HG03139 (cell line): ENCODE measurements around the gene ATG16L2.
"Not testable (repeated sequence)": the region's sequence is repeated elsewhere in the genome, so short reads cannot be mapped to it uniquely, and the experiment has no call there.

Experiments
- ATAC-seq: cut with Tn5 transposase; IDR thresholded peaks from one replicate; pipeline ENCODE4 v1.9.1; 2021; ENCODE audit not compliant: unreplicated experiment

The ATG16L2 gene

GRCh38 chr11:72793425-72794367 is 20.5 kb upstream of the ATG16L2 start, which contains the start of gene STARD10:
Gene STARD10, minus strand, starts transcription at chr11:72794047. Its CDS starts 12,866 bp downstream, at chr11:72781181.
- peak; percentile 77 for ATAC-seq

- no peak for ATAC-seq
Measured at GRCh38 chr11:72798361-72798760, 15.8 kb upstream of the ATG16L2 start.

- ATAC-seq = no peak
Measured at GRCh38 chr11:72799441-72799840, 14.8 kb upstream of the ATG16L2 start.

GRCh38 chr11:72802822-72803221 is 11.4 kb upstream of the ATG16L2 start:
- ATAC-seq = no peak

- ATAC-seq = no peak
Measured at GRCh38 chr11:72805216-72805615, 9.0 kb upstream of the ATG16L2 start.

DNA sequence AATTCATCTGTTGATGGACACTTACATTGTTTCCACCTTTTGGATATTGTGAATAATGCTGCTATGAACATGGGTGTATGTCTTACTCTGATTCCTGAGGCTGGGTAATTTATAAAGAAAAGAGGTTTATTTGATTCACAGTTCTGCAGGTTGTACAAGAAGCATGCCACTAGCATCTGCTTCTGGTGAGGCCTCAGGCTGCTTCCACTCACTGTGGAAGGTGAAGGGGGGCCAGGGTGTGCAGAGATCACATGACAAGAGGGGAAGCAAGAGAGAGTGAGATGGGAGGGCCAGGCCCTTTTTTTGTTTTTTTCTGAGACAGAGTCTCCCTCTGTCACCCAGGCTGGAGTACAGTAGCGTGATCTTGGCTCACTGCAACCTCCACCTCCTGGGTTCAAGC is 7.8 kb upstream of the ATG16L2 start:
- ATAC-seq = not testable (repeated sequence)

DNA sequence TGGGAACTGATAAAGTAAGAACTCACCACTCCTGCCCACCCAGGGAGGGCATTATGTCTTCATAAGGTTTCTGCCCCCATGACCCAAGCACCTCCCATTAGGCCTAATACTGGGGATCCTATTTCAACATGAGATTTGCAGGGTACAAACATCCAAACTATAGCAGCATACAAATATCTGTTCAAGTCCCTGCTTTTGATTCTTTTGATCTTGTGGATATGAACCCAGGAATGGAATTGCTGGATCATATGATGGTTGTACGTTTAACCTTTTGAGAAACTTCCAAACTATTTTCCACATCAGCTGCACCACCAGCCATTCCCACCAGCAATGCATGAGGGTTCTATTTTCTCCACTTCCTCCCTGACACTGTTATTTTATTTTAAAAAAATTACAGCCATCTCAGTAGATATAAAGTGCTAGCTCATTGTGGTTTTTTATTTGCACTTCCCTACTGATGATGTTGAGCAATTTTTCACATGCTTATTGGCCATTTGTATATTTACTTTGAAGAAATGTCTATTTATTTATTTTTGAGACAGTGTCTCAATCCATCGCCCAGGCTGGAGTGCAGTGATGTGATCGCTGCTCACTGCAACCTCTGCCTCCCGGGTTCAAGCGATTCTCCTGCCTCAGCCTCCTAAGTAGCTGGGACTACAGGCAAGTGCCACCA is 7.1 kb upstream of the ATG16L2 start:
- ATAC-seq = no peak

DNA sequence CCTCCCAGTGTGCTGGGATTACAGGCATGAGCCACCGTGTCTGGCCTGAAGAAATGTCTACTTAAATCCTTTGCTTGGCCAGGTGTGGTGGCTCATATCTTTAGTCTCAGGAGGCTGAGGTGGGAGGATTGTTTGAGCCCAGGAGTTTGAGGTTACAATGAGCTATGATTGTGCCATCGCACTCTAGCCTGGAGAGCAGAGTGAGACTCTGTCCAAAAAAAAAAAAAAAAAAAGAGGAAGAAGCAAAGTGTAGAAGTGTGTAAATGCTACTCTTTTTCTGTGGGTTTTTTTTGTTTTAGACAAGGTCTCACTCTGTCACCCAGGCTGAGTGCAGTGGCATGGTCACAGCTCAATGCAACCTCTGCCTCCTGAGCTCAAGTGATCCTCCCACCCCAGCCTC is 6.4 kb upstream of the ATG16L2 start:
- ATAC-seq = no peak

GRCh38 chr11:72808331-72808798 is 5.8 kb upstream of the ATG16L2 start:
- ATAC-seq = no peak

- ATAC-seq = not testable (repeated sequence)
Measured at GRCh38 chr11:72811686-72812085, 2.5 kb upstream of the ATG16L2 start.

DNA sequence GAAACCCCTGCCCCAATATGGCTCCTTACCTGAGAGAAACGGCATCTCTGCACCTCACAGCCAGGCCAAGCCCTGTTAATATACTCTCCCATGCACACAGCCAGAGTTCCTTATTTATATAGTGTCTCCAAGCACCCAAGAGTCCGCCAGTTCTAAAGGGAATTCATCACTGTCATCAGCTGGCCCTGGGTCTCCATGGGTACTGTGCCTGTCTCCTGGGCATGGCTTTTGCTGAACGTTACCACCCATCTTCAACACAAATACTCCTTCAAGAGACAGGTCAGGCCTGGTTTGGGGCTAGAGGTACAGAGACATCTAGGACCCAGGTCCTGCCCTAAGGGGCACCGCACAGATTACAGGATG is 1.6 kb upstream of the ATG16L2 start:
- ATAC-seq = no peak

- ATAC-seq = no peak
Measured at GRCh38 chr11:72812967-72813739, 1.1 kb upstream of the ATG16L2 start.

GRCh38 chr11:72813740-72814285 is 398 bp upstream of the ATG16L2 start:
- ATAC-seq = peak; percentile 42

DNA sequence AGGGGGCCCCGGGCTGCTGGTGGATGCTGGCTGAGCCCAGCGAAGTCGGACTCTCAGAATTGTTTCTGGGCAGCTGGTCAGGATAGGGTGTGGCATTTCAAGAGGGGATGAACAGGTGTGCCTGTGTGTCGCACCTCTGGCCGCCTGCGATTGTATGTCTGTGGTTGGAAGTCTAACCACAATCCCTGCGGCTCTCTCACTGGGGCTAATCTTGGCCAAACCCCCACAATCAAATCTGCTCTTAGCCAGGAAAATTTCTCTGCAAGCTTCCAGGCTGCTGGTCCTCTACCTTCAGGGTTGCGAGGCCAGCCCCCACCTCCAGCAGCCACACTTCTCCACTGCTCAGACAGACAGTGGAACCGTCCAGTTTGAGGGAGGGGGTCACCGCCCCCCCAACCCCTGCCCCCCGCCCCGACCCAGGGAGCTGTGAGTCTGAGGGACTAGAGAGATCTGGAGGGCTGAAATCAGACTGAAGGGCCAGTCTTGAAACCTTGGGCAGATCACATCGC is 953 bp downstream of the ATG16L2 start:
- no peak for ATAC-seq

DNA sequence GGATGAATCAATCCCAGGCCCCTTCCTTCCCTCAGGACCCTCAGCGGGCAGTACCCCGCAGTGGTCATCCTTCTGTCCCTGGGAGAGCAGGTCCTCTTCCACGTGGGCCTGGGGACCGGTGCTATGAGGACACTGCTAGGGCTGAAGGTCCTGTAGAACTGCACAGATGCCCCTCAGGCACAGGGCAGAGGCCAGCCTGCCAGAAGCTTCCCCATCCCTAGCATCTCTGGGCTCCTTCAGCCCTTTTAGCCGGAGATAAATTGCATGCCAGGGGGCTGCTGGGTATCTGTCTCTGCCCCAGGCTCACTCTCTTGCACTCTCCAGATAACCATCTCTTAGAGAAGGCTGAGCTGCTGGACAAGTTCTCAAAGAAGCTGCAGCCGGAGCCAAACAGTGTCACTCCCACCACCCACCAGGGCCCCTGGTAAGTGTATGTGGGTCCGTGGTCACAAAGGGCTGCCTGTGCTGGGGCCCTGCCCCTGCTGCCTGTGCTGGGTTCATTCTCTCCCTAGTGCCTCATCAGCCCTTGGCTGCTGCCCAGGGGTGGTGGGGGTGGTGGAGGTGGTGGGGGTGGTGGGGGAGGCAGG is 2.3 kb downstream of the ATG16L2 start:
- ATAC-seq = no peak

DNA sequence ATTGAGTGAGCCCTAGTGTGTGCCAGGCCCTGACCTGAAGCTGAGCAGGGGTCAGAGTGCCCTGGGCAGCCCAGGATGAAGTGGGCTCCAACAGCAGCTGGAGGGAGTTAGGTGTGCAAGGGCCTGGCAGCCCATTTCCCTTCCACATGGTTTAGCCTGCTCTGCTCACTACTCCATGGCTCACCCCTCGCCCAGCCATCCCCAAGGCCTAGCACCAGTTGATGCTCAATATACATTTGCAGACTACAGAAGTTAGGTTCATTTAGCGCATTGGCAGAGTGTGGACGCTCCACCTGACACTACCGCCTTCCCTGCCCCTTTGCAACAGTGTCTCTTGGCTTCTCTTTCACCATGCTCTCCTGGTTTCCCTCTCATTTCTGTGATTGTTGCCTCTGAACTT is 3.8 kb downstream of the ATG16L2 start:
- ATAC-seq = no peak

GRCh38 chr11:72818971-72819370 is 4.8 kb downstream of the ATG16L2 start:
- no peak for ATAC-seq

GRCh38 chr11:72820439-72821139 is 6.4 kb downstream of the ATG16L2 start:
- ATAC-seq = no peak

GRCh38 chr11:72821221-72821919 is 7.2 kb downstream of the ATG16L2 start:
- no peak for ATAC-seq
